Limb (tissue), 2 donors: ENCODE measurements around the gene SNX22.

Experiments used
- DNase-seq, 2 donors: peaks; one replicate each; pipeline ENCODE4 v3.0.0-alpha.2; 2016; ENCODE audit errors: extremely low spot score in 2 of 2

Gene SNX22

GRCh38 chr15:64133623-64134344 lies 17.7 kb upstream of the SNX22 start:
- no peak for DNase-seq

DNA sequence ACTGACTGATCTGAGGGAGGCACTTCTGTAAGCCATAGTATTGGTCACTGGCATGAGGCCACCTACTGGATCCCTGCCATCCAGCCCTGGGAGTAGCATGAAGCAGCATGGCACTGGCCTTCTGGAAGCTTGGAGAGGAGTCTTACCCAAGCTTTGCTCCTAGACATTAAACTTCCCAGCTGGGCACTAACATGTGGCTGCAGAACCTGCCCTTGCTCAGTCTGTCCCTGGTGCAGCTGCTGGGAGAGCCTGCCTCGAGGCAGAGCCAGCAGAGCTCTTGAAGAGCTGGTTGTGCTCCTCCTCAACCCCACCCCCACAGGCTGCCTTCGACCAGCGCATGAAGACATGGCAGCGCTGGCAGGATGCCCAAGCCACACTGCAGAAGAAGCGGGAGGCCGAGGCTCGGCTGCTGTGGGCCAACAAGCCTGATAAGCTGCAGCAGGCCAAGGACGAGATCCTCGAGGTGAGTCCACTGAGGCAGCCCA lies 17.1 kb upstream of the SNX22 start:
- no peak for DNase-seq

DNA sequence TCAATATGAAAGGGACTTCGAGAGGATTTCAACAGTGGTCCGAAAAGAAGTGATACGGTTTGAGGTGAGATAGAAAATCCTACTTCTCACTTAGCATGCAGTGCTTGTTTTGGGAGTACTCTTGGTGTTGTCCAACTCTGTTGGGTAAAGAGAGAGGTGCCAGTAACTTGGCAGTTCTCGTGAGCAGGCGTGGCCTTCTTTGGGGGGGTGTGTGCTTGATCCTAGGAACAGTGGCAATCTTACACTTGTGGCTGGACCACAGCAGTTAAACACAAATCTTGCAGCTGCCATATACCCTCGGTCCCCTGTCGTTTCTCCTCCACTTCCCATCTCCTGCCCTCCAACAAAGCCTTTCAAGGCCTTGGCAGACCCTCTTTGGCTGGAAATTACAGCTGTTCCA lies 15.2 kb upstream of the SNX22 start:
- no peak for DNase-seq

- no peak for DNase-seq
These were observed 14.2 kb upstream of the SNX22 start for GRCh38 chr15:64137226-64137833.

- DNase-seq = no peak
These were observed 13.1 kb upstream of the SNX22 start for GRCh38 chr15:64138331-64138941.

DNA sequence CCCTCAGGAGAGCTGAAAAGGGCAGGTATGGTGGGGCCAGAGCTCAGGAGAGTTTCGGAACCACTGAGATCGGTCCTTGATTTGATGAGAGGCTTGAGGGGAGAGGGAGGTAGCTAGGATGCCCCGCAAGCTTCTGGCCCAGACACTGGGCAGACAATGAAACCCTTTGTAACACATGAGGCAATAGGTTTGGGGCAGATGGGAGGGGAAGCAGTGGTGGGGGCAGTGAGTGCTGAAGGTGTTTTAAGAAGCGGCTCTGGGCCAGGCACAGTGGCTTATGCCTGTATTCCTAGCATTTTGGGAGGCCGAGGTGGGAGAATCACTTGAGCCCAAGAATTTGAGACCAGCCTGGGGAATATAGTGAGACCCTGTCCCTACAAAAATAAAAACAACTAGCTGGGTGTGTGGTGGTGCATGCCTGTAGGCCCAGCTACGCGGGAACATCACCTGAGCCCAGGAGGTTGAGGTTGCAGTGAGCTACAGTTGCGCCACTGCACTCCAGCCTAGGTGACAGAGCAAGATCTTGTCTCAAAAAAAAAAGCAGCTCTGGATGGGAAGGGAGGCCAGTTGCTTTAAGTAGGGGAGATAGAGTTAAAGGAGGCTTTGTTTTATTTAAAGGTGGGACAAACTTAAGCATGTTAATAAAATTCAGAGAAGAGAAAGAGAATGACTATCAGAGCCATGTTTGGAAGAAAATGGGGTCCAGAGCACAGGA lies 9.6 kb upstream of the SNX22 start:
- DNase-seq = no peak

- DNase-seq = no peak
These were observed 8.3 kb upstream of the SNX22 start for GRCh38 chr15:64143276-64143675.

- DNase-seq = no peak
These were observed 7.4 kb upstream of the SNX22 start for GRCh38 chr15:64144192-64144564.

DNA sequence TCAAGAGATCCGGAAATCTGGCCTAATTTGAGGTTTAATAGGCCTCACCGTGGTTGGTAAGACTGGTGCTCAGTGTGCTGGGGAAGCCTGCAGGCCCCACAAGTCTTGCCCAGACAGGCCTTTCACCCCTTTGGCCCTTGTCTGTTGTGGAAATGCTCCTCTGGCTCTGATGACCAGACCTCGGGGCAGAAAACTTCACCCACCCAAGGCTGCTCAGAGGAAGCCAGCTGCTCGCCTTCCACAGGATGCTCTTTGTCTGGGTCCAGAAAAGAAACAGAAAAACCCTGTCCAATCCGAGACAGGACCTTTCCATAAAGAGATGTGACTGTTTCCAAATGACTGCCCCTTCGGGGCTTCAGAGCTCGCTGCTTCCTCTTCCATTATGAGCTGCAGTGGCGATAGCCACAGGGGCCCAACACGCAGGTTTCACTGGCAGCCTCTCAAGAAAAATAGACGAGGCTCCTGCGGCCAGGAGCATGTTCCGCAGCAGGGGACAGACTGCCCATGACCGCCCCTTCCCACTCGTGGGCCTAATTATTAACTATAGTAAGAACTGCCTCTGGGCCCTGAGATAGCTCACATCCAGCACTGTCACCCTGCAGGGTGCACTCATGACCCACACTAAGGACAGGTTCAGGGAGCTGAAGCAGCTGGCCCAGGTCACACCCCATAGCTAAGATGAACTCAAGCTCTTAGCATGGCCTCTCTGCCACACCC lies 6.8 kb upstream of the SNX22 start:
- no peak for DNase-seq

DNA sequence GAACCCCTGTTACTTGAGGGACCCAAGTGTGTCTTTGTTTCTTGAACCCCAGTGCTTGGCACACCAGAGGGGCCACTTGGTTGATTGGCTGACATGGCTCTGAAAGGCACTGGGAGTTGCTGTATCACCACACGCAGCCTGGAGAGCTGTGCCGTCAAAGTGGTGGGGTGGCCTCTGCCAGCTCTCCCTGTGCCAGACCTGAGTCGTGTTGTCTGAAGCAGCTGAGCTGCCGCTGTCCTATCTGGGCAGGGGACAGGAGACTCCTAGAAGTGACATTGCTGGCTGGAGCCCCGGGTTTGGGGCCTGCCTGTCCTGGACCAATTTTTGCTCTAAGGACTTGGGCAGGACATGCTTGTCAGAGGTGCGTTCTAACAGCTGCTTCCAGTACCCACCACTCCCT lies 5.5 kb upstream of the SNX22 start:
- DNase-seq = no peak

DNA sequence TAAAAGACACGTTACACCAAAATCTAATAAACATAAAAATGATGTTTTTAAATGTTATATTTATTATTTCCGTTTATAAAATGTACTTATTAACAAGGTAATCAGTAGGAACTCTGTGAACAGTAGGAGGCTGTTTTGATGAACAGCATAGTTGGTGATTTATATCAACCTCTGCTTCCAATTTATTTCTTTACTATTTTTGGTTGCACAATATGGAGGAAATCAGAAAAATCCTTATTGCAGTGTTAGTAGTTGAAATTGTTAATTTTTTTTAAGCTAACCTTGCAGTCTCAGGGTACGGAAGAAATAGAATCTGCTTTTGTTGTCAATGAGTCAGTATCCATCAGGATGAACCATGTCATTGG lies 5.0 kb upstream of the SNX22 start:
- no peak for DNase-seq

GRCh38 chr15:64146885-64147681 lies 4.4 kb upstream of the SNX22 start:
- peak in 1 of 2 donors; percentile 59 for DNase-seq

DNA sequence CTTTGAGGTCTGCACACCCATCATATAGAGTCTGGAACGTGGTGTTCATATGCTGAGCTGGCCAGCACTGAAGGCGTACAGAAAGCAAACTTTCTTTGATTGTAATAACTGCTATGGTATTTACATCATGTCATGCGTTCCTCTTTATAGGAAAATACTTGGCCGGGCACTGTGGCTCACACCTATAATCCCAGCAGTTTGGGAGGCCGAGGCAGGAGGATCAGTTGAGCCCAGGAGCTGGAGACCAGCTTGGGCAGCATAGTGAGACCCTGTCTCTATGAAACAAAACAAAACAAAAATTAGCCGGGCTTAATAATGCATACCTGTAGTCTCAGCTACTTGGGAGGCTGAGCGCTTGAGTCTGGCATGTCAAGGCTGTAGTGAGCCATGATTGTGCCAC lies 3.4 kb upstream of the SNX22 start:
- no peak for DNase-seq

GRCh38 chr15:64148581-64148980 lies 3.0 kb upstream of the SNX22 start:
- DNase-seq = no peak

GRCh38 chr15:64149424-64149823 lies 2.1 kb upstream of the SNX22 start:
- no peak for DNase-seq

DNA sequence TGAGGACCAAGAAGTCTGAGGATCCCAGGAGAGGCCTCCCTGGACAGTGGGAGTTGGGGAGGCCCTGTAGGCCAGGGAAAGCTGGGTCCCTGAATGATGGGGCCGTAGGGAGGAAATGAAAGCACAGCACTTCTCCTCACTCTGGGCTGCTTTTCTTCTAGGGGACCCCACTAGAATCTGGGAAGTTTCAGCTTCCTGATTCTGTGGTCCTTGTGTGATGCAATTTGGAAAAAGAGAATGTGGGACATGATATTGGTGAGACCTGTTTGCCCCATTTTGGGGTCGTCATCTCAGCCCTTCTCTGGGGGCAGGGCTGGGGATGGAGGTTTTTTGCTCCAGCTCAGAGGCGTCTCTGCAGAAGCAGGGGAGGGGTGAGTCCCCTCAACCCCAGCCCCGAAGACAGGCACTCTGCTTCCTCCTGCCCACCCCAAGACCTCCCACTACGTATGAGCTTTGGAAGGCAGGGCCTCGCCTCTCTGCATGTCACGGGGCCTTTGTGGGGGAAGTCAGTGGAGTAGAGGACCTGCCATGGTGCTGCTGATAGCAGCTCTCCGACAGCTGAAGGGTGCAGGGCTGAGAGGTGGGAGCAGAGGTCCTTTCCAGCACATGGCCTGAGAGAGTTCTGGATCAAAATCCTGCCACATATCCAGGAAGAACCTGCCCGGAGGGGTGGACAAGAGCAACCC lies 1.5 kb upstream of the SNX22 start:
- DNase-seq = no peak

DNA sequence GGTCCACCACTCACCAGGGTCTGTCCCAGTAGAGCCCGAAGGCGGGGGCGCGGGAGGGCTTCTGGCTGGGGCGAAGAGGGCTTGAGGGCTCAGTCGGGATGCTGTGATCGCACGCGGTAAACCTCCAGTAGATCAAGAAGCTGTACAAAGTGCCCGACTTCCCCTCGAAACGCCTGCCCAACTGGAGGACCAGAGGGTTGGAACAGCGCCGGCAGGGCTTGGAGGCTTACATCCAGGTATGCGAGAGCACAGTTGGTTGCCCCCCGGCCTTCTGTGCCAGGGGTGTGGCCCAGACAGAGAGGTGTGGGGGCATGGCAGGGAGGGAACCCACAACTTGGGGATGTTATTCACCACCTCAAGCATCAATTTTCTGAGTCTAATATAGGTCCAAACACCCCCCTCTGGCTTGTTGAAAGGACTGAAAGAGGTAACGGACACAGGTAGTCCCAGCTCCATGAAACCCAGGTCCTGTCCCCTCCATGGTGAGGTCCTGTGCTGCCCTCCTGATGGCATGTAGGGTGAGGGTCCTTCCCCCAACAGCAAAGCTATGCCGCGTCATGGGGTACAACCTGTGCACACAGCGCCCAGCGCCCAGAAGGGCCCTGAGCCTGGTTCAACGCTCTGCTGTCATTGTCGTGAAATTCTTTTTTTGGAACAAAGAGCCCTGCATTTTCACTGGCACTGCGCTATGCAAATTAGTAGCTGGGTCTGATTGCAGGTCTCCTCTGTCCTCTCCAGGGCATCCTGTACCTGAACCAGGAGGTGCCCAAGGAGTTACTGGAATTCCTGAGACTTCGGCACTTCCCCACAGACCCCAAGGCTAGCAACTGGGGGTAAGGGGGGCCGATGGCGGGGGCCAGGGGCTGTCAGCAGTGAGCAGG lies 1.2 kb downstream of the SNX22 start:
- DNase-seq = peak in 1 of 2 donors; percentile 58

GRCh38 chr15:64153480-64154367 lies 2.2 kb downstream of the SNX22 start:
- peak; percentile 81 to 94 for DNase-seq
